Panc1 (cell line): Measurements from ENCODE around the gene VWA5B2. TPM values are rescaled to one million over a fixed set of nuclear protein-coding genes. Genes with fewer than 3 reads are reported as not detected.

Experiments
- ATAC-seq: fragments of 200-7000 bp; cut with Tn5 transposase; 2 replicates; pipeline ENCODE4 v1.9.1; 2020; ENCODE audit warnings: mild to moderate bottlenecking, moderate library complexity
- BruUV-seq: library from RNA; stranded (reverse); fragments of 400-500 nt; replicated peaks from 2 replicates; lab custom pipeline; 2021; lab: Mats Ljungman, UMichigan
- CTCF ChIA-PET: fragments of 300-600 bp; sonication (Branson Sonifier 250); formaldehyde crosslinking; loops from one replicate; lab custom pipeline; 2022; ENCODE audit warnings: antibody characterized with exemption; lab: Charles Lee
- POLR2A ChIA-PET: fragments of 300-600 bp; sonication (Branson Sonifier 250); formaldehyde crosslinking; loops from one replicate; lab custom pipeline; 2022; ENCODE audit warnings: antibody characterized with exemption; lab: Charles Lee
- DNase-seq: peaks from one replicate; pipeline ENCODE4 v3.0.0-alpha.2; 2010; ENCODE audit warnings: low read depth, low spot score
- H3K27ac ChIP-seq: 2 replicates; pipeline ENCODE4 v1.5.1; 2011; ENCODE audit warnings: mild to moderate bottlenecking, low read length, inconsistent platforms
- H3K27me3 ChIP-seq: fragments of 200-500 bp; sonication (Bioruptor generic); 2 replicates; pipeline ENCODE4 v1.6.0; 2014; ENCODE audit warnings: low read length, inconsistent platforms; ENCODE audit not compliant: control insufficient read depth, insufficient read depth
- H3K36me3 ChIP-seq: fragments of 200-500 bp; sonication (Bioruptor generic); 2 replicates; pipeline ENCODE4 v1.5.1; 2014; ENCODE audit warnings: inconsistent platforms, mild to moderate bottlenecking, low read length, moderate library complexity; ENCODE audit not compliant: control insufficient read depth, insufficient read depth
- H3K4me1 ChIP-seq: 2 replicates; pipeline ENCODE4 v1.5.1; 2011; ENCODE audit warnings: inconsistent platforms, mild to moderate bottlenecking, low read length, moderate library complexity; ENCODE audit not compliant: control insufficient read depth, insufficient read depth
- H3K4me3 ChIP-seq, 2 experiments: 2 replicates each; pipeline ENCODE4 v1.5.1; 2011 to 2012; ENCODE audit warnings: low read depth in 2 of 2, low read length in 2 of 2, mild to moderate bottlenecking in 2 of 2, inconsistent platforms in 1 of 2, moderate library complexity in 1 of 2
- H3K9me3 ChIP-seq: fragments of 200-500 bp; sonication (Bioruptor generic); 2 replicates; pipeline ENCODE4 v1.5.1; 2014; ENCODE audit warnings: low read depth, mild to moderate bottlenecking, inconsistent platforms, low read length, moderate library complexity; ENCODE audit not compliant: control insufficient read depth, insufficient read depth
- POLR2AphosphoS5 ChIP-seq: IDR thresholded peaks from 2 replicates; pipeline ENCODE4 v1.6.1; 2012; ENCODE audit warnings: mild to moderate bottlenecking, low read depth, low read length, moderate library complexity
- REST ChIP-seq, 2 experiments: IDR thresholded peaks; 2 replicates each; pipeline ENCODE4 v1.6.1; 2011 to 2012; ENCODE audit warnings: low read depth in 2 of 2, control low read depth in 1 of 2, low read length in 1 of 2, mild to moderate bottlenecking in 1 of 2, moderate library complexity in 1 of 2; ENCODE audit not compliant: insufficient read depth in 1 of 2
- SIN3A ChIP-seq: IDR thresholded peaks from 2 replicates; pipeline ENCODE4 v1.6.1; 2012; ENCODE audit warnings: low read depth, mild to moderate bottlenecking, low read length, moderate library complexity, borderline replicate concordance; ENCODE audit not compliant: insufficient read depth
- TCF7L2 ChIP-seq: IDR thresholded peaks from 2 replicates; pipeline ENCODE4 v1.6.1; 2011; ENCODE audit warnings: mild to moderate bottlenecking, low read depth, low read length, inconsistent platforms
- in situ Hi-C: cut with HindIII; loops from 2 replicates; pipeline ENCODE4 v1.10.0; 2016; ENCODE audit warnings: low sequenced_read_pairs, low pct_unique_long_range_greater_than_20kb
- intact Hi-C: fragments of 100-400 bp; cut with micrococcal nuclease; formaldehyde crosslinking; loops from one replicate; pipeline ENCODE4 v1.10.0; 2022; ENCODE audit not compliant: unreplicated experiment
- total RNA-seq: library from RNA; stranded (reverse); gene quantifications from one replicate; pipeline ENCODE4 v1.2.1, GENCODE V29; 2021; ENCODE audit not compliant: unreplicated experiment
- TF ChIP-seq, protein P1 (sequence below): fragments of 450-650 bp; IDR thresholded peaks from 2 replicates; pipeline ENCODE4 v1.5.1; 2017; ENCODE audit warnings: mild to moderate bottlenecking

VWA5B2 gene
- total RNA-seq, 1 experiment from 2014 or later: 0.28 TPM

GRCh38 chr3:184242297-184242685, 12.9 kb downstream of the VWA5B2 start:
- in situ Hi-C loops: no loop called here
- no peak for DNase-seq
- peak; percentile 29 for ATAC-seq
- Histone ChIP-seq H3K27me3 (no peaks in the 10 kb centered on the region), H3K27ac (no peak overlapping the region), H3K4me1 (peaks cover 6% of the 10 kb centered on the region), H3K4me3 (no peak overlapping the region), H3K36me3 (peaks cover 2% of the 10 kb centered on the region; the same call in 1 of the 2 replicates), H3K9me3 (no peaks in the 10 kb centered on the region)
- TF ChIP-seq SIN3A (no peak), TCF7L2 (no peak), REST (IDR thresholded peaks at IDR 0.05; ENCODE audit: insufficient read depth in 1 of 2, low read depth in 2 of 2, low read length in 1 of 2) (no peak), POLR2AphosphoS5 (no peak)
- TF ChIP-seq, protein P1, sequence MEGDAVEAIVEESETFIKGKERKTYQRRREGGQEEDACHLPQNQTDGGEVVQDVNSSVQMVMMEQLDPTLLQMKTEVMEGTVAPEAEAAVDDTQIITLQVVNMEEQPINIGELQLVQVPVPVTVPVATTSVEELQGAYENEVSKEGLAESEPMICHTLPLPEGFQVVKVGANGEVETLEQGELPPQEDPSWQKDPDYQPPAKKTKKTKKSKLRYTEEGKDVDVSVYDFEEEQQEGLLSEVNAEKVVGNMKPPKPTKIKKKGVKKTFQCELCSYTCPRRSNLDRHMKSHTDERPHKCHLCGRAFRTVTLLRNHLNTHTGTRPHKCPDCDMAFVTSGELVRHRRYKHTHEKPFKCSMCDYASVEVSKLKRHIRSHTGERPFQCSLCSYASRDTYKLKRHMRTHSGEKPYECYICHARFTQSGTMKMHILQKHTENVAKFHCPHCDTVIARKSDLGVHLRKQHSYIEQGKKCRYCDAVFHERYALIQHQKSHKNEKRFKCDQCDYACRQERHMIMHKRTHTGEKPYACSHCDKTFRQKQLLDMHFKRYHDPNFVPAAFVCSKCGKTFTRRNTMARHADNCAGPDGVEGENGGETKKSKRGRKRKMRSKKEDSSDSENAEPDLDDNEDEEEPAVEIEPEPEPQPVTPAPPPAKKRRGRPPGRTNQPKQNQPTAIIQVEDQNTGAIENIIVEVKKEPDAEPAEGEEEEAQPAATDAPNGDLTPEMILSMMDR: no peak
- intact Hi-C loops: loop anchor here (5.0 kb wide), 1 partner anchor 95 kb away; no protein-coding TSS in a partner anchor
- no TSS peak for BruUV-seq
- CTCF ChIA-PET: interaction anchor here (0.9 kb wide), 1 partner anchor 14 kb away, joined by 4 read pairs; no protein-coding TSS in a partner anchor
- POLR2A ChIA-PET: interaction anchor here (0.5 to 0.7 kb wide), 3 partner anchors 15 to 161 kb away, joined by 3 to 4 read pairs (median 3); no protein-coding TSS in a partner anchor

DNA sequence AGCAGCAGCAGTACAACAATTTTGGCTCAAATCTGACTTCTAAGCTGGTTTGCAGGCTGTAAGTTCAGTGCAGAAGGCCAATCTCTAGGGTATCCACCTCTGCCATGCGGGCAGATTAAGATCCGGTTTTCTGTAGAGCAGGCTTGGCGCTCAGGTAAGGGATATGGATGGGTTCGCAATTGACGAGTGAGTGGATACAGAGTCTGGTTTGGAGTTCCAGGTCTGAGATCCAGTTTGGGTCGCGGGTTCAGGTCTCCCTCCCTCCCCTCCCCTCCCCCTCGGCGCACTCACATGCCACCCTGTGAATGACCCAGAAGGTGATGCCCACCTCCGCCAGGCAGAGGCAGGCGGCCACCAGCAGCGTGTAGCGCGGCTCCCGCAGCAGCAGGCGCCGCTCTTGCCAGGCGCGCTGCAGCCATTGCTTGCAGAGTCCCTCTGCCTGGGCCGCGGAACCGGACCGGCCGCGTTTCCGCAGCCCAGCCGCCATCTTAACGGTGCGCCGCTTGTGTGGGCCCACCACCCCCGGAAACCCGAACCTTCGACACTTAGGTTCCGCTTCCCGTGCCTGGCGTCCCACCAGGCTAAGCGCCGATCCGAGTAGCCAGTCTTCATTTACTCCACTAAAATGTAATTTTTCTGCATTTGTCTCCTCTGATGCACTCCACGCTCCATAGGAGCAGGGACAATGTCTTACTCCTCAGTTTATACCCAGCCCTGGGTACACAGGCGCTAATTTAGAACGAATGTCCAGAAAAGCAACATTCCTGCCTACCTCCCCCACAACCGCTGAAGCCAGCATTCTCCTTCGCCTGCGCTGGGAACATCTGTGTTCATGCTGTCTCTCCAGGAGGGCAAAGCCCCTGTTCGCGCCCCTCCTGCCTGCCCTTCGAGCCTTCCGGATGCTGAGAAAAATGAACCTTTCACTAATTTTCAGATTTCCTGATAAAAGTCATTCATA, 19.3 kb downstream of the VWA5B2 start, which contains the start of gene ALG3:
Gene ALG3, minus strand, starts transcription at position 509 of the 958 bp plus-strand sequence. Its CDS starts 22 bp downstream, at position 487.
- POLR2A ChIA-PET: no interaction called here

More for the DNA sequence above, 19.3 kb downstream of the VWA5B2 start, which contains the start of gene ALG3:
- TF ChIP-seq POLR2AphosphoS5 (peak; percentile 89), TCF7L2 (no peak), SIN3A (peak; percentile 97; the same call in 1 of the 2 replicates), REST (IDR thresholded peaks at IDR 0.05; ENCODE audit: insufficient read depth in 1 of 2, low read depth in 2 of 2, low read length in 1 of 2) (peak; percentile 48 to 65; a peak in 1 of 4 replicates)
- TF ChIP-seq, protein P1: no peak
- CTCF ChIA-PET: interaction anchor here (1.4 kb wide), 1 partner anchor 12 kb away, joined by 3 read pairs; no protein-coding TSS in a partner anchor
- peak; percentile 76 for ATAC-seq
- H3K9me3 ChIP-seq: no peaks in the 10 kb centered on the region
- 0 out of 2 replicates have a peak, but pooled peaks cover 5% of the 10 kb centered on the region for H3K4me1 ChIP-seq
- H3K36me3 ChIP-seq: peaks cover 2% of the 10 kb centered on the region; the same call in 1 of the 2 replicates
- in situ Hi-C loops: no loop called here
- intact Hi-C loops: no loop called here
- H3K4me3 ChIP-seq: peak within 1 kb of the TSS; percentile 92 to 96
- BruUV-seq: no TSS peak
- peak within 1 kb of the TSS; percentile 100 for H3K27ac ChIP-seq
- DNase-seq: peak; percentile 36
- H3K27me3 ChIP-seq: no peaks in the 10 kb centered on the region
